ENCODE results near the gene GFRA4.

Gene GFRA4

DNA sequence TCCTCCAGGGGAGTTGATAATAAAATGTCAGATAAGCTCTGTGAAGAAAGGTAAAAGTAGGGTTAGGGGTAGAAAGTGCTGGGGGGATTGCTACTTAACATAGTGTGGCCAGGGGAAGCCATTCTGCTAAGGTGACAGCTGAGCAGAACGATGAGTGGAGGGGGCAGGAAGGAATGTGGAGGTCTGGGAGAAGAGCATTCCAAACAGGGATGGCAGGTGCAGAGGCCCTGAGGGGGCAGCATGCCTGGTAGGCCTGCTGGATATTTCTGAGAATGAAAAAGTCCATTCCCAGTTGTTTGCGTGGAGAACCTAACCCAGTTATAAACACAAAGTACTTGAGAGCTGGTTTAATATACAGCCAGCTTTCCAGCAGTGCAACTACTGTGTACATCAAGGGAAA lies 9.3 kb downstream of the GFRA4 start:
- DNase-seq (ENCODE audit: low read depth), result no peak

- DNase-seq (ENCODE audit: low read depth), result no peak
Measured at GRCh38 chr20:3652676-3653596, 10.3 kb downstream of the GFRA4 start.

- no peak for DNase-seq (ENCODE audit: low read depth)
Measured at GRCh38 chr20:3652221-3652620, 11.0 kb downstream of the GFRA4 start.

DNA sequence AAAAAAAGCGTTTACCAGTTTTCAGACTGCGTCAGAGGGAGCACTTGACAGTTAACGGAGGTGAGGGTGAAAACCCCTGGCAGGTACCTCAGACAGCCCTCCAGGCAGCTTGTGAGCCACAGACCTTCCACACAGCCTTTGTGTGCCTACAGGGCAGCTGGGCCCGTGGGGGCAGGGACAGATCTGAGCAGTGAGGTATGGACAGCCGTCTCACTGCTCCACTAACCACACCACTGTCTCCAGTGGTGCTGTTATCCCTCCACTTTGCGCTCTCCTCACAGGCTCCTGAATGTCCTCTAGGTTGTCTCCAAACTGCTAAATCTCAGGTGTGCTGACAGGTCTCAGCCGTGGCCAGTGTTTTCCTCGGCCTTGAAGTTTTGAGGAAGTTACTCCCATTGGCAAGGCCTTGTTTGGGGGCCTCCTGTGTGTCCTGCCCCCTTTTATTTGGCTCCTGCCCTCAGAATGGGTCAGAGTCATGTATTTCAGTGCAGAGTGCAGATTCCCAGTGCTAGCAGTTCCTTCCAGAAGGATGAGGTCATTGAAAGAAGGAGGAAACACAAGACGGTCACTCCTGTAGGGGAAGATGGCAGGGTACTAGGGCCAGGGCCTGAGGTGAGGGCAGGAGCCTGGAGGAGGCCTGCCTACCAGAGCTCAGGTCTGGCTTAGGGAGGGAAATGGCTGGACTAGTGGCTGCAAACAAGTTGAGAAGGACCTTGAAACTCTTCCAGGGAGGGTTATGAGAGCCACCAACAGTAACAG lies 11.8 kb downstream of the GFRA4 start:
- no peak for DNase-seq (ENCODE audit: low read depth)

GRCh38 chr20:3648951-3649350 lies 14.2 kb downstream of the GFRA4 start:
- no peak for DNase-seq (ENCODE audit: low read depth)

DNA sequence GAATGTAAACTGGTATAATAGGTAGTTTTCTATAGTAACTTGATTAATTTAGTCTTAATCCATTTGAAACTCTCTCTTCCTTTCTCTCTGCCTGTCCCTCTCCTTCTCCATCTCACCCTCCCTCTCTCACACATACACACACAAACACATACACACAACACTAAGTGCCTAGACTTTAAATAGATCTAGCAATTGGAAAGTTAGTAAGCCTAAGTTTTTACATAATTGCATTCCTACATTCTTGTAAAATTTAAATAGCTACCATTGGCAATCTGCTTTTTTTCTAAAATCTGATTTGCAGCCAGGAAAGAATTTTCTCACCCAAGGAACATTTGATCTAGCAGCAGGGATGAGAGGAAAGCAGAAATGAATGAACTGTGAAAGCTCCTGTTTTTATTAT lies 15.7 kb downstream of the GFRA4 start:
- DNase-seq (ENCODE audit: low read depth), result no peak

DNA sequence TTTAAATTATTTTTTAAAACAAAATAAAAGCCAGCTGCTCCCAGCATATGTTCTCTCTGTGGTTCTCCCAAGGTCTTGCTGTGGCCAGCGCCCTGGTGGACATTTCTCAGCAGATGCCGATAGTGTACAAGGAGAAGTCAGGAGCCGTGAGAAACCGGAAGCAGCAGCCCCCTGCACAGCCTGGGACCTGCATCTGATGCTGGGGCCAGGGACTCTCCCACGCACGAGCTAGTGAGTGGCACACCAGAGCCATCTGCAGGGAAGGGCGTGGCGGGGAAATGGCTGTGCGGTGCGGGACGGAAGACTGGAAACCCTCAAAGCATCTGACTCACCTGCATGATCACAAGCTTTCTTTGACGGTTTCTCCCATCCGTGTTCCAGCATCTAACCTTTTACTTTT lies 16.5 kb downstream of the GFRA4 start:
- DNase-seq (ENCODE audit: low read depth), result no peak

GRCh38 chr20:3646067-3646440 lies 17.1 kb downstream of the GFRA4 start:
- DNase-seq (ENCODE audit: low read depth), result no peak

- DNase-seq (ENCODE audit: low read depth), result no peak
Measured at GRCh38 chr20:3645309-3646066, 17.7 kb downstream of the GFRA4 start.

DNA sequence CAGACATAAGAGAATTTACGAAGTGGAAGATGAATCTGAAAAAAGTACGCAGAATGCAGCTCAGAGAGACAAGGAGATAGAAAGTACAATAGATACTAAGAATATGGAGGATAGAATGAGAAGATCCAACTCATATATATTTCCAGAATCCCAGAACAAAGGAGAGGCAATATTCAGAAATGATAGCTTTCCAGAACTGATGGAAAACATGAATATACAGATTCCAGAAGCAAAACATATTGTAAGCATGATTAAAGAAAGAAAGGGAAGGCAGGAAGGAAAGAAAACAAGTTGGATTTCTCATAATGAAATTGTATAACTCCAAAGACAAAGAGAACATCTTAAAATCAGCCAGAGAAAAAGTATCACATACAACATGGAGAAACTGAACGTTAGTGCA lies 22.9 kb downstream of the GFRA4 start:
- no peak for DNase-seq (ENCODE audit: low read depth)

DNA sequence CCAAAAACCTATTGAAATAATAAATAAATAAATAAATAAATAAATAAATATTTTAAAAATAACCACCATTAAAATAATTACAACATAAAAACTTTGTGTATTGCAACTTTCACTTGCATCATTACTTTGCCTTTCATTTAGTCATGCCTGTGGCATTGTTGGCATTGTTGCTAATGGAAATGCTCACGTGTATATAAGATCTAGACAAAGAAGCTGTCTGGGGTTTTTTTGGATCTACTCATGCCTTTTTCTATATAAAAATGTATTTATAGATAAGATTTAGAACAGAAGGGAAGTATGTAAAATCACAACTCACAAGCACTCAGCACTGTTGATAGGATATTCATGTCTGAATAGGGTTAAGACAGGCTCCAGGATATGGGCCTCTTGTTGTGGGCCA lies 27.9 kb downstream of the GFRA4 start:
- DNase-seq (ENCODE audit: low read depth), result no peak

DNA sequence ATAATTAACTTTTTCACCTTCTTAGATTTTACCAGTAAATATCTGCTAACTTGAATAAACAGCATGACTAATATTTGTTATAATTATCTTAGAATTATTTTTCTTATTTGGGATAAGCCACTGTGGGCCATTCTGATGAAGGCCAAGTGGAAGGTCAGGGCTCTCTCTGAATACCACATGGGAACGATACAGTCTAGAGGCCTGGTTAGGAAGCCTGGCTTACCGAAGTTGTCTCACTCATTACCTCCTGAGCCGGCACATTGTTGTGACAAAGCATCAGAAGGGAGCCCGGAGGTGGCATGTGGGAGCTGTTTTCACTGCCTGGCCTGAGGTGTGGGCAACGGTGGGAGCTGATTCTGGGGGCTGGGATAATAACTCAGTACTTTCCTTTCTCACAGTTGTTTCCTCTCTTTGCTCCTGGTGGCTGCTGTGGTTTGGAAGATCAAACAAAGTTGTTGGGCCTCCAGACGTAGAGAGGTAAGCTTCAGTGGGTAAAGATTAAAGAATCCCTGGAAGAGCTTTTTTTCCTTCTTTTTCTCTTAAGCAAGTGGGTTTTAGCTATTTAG lies 29.2 kb downstream of the GFRA4 start:
- DNase-seq (ENCODE audit: low read depth), result no peak

DNA sequence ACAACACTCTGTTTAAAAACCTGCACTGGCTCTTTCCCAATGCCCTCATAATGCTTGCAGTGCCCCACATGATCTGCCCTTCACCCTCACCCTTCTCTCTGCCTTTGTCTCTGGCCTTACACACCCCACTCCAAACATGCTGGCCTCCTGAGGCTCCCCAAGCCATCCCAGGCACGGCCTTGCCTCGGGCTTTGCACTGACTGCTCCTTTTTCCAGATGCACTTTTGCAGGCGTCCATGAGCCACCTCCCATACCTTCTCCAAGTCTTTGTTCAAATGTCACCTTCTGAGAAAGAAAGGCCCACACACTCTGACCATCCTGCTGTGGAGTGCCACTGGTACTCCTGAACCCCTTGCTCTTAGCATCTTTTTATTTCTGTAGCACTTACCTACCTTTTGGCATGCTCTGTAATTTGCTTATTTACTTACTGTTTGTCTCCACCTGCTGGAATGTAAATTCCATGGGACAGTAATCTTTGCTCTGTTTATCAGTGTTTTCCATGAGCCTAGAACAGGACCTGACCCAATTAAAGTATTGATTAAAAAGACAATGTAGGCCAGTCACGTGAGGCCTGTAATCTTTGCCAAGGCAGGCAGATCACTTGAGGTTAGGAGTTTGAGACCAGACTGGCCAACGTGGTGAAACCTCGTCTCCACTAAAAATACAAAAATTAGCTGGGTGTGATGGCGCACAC lies 30.7 kb downstream of the GFRA4 start:
- DNase-seq (ENCODE audit: low read depth), result no peak

- no peak for DNase-seq (ENCODE audit: low read depth)
Measured at GRCh38 chr20:3631534-3631933, 31.7 kb downstream of the GFRA4 start.

GRCh38 chr20:3630429-3630828 lies 32.8 kb downstream of the GFRA4 start:
- no peak for DNase-seq (ENCODE audit: low read depth)

DNA sequence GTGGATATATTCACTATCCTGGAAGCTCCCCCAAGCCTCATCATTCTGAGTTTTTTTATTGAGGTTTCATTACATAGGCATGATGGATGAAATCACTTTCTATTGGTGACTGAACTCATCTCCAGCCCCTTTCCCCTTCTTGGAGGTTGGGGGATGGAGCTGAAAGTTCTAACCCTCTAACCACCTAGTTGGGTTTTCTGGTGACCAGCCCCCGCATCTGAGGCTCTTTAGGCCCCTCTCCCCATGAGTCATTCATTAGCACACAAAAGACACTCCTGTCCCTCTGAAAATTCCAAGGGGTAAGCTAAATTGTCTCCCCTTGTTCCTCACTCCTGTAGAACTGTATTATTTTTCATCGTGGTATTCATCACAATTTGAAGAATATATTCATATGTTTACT lies 33.3 kb downstream of the GFRA4 start:
- DNase-seq (ENCODE audit: low read depth), result no peak

DNA sequence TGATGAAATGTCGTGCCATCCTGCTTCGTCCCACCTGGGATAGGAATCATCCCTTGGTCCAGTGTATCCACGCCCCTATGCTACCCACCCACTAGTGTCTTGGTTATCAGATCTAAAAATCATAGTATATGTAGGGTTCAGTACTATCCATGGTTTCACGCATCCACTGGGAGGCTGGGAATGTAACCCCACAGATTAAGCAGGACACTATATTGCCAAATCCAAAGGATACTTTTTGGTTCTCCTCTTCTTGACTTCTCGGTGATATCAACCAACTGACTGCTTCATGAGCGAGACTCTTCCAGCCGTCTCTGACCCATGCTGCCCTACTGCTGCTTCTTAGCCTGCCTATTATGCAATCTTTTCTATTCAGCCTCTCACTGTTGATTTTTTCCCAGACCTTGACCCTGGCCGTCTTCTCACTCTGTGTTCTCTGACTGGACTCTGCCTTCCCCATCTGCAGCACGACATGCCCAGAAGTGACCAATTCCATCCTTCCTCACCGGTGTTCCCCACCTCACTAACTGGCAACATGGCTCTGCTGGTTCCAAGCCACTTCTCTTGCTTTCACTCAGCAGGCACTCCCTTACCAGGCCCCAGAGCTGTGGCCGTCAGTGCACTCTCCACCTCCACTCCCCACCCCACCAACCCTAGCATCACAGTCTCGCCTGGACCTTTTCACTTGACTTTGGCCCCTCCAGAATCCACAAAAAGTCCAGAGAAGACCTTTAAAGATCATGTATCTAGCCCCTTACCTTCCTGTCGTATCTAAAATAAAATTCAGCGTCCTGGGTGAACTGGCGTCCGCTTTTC lies 34.5 kb downstream of the GFRA4 start:
- no peak for DNase-seq (ENCODE audit: low read depth)

DNA sequence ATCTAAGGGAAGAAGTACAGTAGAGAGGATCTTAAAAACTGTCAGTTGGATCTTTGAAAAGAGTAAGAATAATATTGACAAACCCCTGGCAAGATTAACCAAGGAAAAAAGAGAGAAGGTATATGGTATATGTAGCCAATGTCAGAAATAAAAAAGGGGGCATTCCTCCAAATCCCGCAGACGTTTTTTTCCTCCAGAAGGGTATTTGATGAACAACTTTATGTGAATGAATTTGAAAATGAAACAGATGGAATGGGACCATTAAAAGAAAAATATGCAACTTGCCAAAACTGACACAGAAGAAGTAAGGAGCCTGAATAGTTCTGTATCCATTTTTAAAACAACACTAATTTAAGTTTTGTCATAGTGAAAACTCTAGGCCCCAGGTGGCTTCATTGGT lies 35.7 kb downstream of the GFRA4 start:
- no peak for DNase-seq (ENCODE audit: low read depth)

DNA sequence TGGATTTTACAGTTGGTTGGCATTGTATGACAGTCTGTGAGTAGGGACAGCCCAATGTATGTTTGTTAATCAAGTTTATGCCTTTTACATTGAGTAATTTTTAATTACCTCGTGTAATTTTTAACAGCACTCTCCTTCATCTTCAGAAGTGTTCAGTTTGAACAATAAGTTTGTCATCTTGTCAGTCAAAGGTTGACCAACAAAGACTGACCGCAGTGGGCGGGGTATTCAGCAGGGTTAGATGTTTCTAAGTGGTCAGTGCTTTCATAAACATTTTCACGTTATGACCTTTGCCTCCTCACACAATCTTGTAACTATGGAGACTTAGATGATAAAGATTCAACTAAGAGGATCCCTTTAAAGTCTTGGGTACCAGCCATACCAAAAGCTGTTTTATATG lies 40.8 kb downstream of the GFRA4 start:
- DNase-seq (ENCODE audit: low read depth), result no peak

DNA sequence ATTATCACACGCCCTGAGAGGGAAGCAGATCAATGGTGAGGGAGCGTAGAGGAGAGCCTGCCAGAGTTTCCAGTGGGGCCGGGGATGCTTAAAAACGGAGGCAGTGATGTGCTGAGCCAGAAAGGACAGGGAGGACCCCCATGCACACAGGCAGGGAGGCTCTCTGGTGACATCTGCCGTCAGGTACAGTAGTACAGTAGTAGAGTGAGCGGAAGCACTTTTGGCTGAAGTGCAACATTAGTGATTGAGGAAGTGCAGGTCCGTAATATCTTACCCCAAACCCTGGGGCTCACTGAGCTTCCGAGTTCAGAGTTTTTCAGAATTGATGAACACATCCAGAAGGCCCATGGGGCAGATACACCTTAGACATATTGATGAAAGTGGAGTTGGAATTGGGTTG lies 42.1 kb downstream of the GFRA4 start:
- no peak for DNase-seq (ENCODE audit: low read depth)

- no peak for DNase-seq (ENCODE audit: low read depth)
Measured at GRCh38 chr20:3616250-3616649, 46.9 kb downstream of the GFRA4 start.
